Mucosa of rectum (tissue), 2 donors: ENCODE results near the gene YIPF1.

Source experiments
- H3K27ac ChIP-seq, 2 donors: one replicate each; pipeline ENCODE4 v1.7.0; 2013; ENCODE audit warnings: inconsistent platforms in 2 of 2, low read depth in 2 of 2, low read length in 2 of 2
- H3K27me3 ChIP-seq, 2 donors: one replicate each; pipeline ENCODE4 v1.7.0; 2013; ENCODE audit warnings: low read length in 2 of 2; ENCODE audit not compliant: control insufficient read depth in 2 of 2, insufficient read depth in 2 of 2
- H3K36me3 ChIP-seq, 2 donors: one replicate each; pipeline ENCODE4 v1.7.0; 2013; ENCODE audit warnings: low read length in 2 of 2; ENCODE audit not compliant: control insufficient read depth in 2 of 2, insufficient read depth in 2 of 2
- H3K4me1 ChIP-seq, 2 donors: one replicate each; pipeline ENCODE4 v1.7.0; 2013; ENCODE audit warnings: low read length in 2 of 2, mild to moderate bottlenecking in 1 of 2; ENCODE audit not compliant: control insufficient read depth in 2 of 2, insufficient read depth in 2 of 2
- H3K4me3 ChIP-seq, 2 donors: one replicate each; pipeline ENCODE4 v1.7.0; 2013; ENCODE audit warnings: low read length in 2 of 2
- H3K9ac ChIP-seq, 2 donors: one replicate each; pipeline ENCODE4 v1.7.0; 2013; ENCODE audit warnings: low read length in 2 of 2, low read depth in 1 of 2, mild to moderate bottlenecking in 1 of 2
- H3K9me3 ChIP-seq, 2 donors: one replicate each; pipeline ENCODE4 v1.7.0; 2013; ENCODE audit warnings: low read length in 2 of 2; ENCODE audit not compliant: control insufficient read depth in 2 of 2
- donor health status: healthy.
- donor health status: Normal muscosa, but diverticular disease.

The YIPF1 gene

DNA sequence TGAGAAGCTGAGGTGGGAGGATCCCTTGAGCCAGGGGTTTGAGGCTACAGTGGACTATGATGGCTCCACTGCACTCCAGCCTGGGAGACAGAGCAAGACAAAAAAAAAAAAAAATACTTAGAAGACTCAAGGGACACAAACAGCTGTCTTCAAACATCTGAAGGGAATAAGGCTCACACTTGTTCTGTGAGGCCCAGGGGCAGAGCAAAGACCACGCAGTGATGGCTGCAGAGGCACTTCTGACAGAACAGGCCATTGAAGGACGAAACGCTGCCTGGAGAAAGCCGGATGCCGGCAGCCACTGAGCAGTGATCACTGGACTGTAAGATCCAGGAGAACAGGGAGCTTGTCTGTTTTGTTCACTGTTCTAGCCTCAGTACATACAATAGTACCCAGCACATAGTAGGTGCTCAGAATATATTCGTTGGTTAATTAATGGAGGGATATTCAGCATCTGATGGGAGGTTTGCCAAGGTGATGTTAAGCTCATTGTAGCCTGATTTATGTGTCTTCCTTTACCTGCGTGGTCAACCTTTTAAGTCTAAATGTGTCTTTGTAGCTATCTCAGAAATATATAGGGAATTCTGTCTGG, 39.4 kb downstream of the YIPF1 start:
- Histone ChIP-seq H3K27ac (no peak overlapping the region), H3K4me3 (no peak overlapping the region), H3K36me3 (peaks cover 17 to 18% of the 10 kb centered on the region in 2 donors), H3K9me3 (no peaks in the 10 kb centered on the region), H3K9ac (no peak overlapping the region), H3K27me3 (no peaks in the 10 kb centered on the region), H3K4me1 (no peaks in the 10 kb centered on the region)

DNA sequence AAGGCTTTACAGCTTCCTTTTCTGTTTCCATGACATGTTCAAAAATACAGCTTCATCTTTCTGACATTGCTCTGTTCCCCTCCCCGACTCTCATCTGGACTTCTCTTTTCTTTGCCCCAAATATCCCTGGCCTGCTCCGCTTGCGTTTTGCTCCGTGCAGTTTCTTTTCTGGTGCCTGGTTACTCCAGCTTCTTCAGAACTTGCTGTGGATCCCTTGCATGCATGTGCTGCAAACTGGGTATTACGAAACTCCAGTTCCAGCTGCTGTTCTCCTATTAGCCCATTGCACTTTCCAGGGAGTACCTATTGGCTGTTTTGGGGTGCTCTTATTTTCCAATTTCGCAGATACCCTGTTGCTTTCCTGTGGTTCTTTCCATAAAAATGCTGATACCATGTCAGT, 41.6 kb downstream of the YIPF1 start:
- Histone ChIP-seq H3K9ac (no peak overlapping the region), H3K4me1 (no peaks in the 10 kb centered on the region), H3K27ac (no peak overlapping the region), H3K36me3 (peaks cover 5% of the 10 kb centered on the region in 2 donors), H3K4me3 (no peak overlapping the region), H3K9me3 (no peaks in the 10 kb centered on the region), H3K27me3 (no peaks in the 10 kb centered on the region)

DNA sequence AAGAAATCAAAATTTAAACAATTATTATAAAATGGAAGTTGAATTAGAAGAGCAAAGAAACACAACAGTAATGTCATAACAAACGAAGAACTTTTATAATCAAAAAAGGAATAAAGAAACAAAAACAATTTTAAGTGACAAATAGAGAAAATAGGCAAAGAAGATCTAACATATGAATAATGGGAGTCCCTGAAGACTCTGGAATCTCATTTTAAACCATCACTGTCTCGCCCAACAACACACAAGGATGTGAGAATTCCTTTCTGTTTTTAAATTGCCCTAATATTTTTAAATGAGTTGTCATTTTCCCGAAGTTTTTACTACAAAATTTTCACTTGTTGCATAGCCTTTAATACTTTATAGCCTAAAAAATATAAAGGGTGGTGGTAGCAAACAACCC, 47.2 kb downstream of the YIPF1 start:
- H3K4me3 ChIP-seq, result no peak overlapping the region
- no peaks in the 10 kb centered on the region for H3K36me3 ChIP-seq
- no peak overlapping the region for H3K27ac ChIP-seq
- no peaks in the 10 kb centered on the region for H3K4me1 ChIP-seq
- H3K9ac ChIP-seq, result no peak overlapping the region
- H3K27me3 ChIP-seq, result no peaks in the 10 kb centered on the region
- H3K9me3 ChIP-seq, result peaks cover 0 to 2% of the 10 kb centered on the region in 2 donors

DNA sequence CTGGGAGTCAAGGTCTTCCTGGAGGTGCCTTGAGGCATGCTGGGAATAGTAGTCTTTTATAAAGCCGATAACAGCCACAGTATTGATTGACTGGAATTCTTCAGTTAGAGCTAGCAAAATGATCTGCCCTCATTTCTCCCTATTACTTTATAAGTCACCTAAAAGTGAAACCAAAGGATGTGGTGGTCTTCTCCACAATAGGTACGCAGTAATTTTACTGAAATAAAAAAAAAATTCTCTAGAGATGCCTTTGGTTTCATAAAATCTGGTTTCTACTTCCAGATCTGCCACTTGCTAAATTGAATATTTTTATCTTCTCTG, 51.0 kb downstream of the YIPF1 start:
- Histone ChIP-seq H3K9me3 (peaks cover 0 to 2% of the 10 kb centered on the region in 2 donors), H3K27ac (peak overlapping the region in 1 of 2 donors; percentile 99), H3K27me3 (no peaks in the 10 kb centered on the region), H3K9ac (peak overlapping the region in 1 of 2 donors; percentile 91), H3K4me3 (peak overlapping the region; percentile 88 to 96), H3K4me1 (peaks cover 0 to 3% of the 10 kb centered on the region in 2 donors), H3K36me3 (no peaks in the 10 kb centered on the region)

DNA sequence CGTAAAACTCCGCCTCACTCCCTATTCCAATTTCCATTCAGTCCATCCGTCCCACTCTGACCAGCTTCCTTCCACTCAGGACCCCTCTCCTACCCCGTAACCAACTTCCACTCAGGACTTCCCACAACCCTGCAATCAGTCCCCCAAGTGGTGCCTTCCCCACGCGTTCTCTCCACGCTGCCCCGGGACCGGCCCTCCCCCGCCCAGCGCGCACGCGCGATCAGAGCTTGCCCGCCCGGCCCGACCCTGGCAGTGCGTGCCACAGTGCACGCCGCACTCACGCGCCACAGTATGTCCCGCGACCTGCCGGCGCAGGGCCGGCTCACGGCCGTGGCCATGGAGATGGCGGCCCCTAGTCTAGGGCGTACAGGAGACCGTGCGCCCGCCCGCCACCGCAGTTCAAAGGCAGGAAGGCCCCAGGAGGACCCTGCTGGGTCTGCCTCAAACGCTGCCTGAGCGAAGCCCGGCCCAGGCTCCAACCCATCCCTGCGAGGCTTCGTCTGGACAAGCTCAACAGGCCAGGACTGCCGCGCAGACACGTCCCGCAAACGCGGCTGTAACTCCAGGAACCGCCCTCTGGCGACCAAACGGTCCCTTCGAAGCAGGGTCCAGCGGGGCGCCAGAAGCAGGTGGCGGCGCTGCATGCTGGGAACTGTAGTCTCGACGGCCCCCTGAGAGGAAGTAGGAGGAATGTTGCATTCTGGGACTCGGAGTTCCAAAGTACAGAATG, 51.5 kb downstream of the YIPF1 start, which contains the start of gene NDC1:
TSS of gene NDC1 (minus strand) at position 373 of the 730 bp plus-strand sequence. CDS start at position 338, 35 bp downstream.
- Histone ChIP-seq H3K4me1 (peaks cover 0 to 3% of the 10 kb centered on the region in 2 donors), H3K27ac (peak within 1 kb of the TSS; percentile 97 to 99)

DNA sequence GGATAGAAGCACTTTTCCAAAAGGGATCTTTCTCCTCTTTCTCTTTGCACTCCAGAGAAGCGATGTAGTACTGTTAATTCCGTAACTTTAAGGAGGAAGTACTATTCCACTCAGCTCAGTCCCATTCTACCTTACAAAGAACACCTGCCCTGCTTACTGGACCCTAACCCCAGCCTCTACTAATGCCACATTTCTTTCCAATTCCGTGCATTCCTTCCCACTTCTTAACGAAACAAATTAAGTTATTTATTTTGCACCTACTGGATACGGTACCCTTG, 52.0 kb downstream of the YIPF1 start:
- Histone ChIP-seq H3K9me3 (peaks cover 0 to 2% of the 10 kb centered on the region in 2 donors), H3K4me1 (peaks cover 0 to 3% of the 10 kb centered on the region in 2 donors), H3K27me3 (no peaks in the 10 kb centered on the region), H3K36me3 (no peaks in the 10 kb centered on the region), H3K4me3 (peak overlapping the region; percentile 88 to 96), H3K27ac (peak overlapping the region in 1 of 2 donors; percentile 99), H3K9ac (peak overlapping the region; percentile 91)

More for the DNA sequence above, 51.5 kb downstream of the YIPF1 start, which contains the start of gene NDC1:
- H3K36me3 ChIP-seq, result no peaks in the 10 kb centered on the region
- peak within 1 kb of the TSS; percentile 88 to 96 for H3K4me3 ChIP-seq
- peaks cover 0 to 2% of the 10 kb centered on the region in 2 donors for H3K9me3 ChIP-seq
- H3K27me3 ChIP-seq, result no peaks in the 10 kb centered on the region
- H3K9ac ChIP-seq, result peak within 1 kb of the TSS; percentile 91

DNA sequence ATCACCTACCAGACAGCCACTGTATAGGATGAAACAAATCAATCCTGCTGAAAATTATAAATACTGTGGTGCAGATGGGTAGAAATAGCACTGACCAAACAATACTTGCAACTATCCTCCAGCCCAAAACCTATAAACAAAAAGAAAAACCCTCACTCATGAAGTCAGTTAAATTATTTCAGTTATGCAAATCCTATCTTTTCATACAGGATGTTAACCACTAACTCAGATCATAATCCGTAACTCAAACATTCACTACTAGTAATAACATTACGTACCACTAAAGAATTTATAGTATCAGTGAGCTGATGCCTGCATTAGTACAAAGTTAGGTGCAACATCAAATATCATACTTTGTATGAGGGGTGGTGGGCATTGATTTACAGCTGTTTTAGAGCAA, 54.1 kb downstream of the YIPF1 start:
- no peaks in the 10 kb centered on the region for H3K27me3 ChIP-seq
- H3K9me3 ChIP-seq, result no peaks in the 10 kb centered on the region
- no peaks in the 10 kb centered on the region for H3K36me3 ChIP-seq
- H3K4me1 ChIP-seq, result peaks cover 0 to 3% of the 10 kb centered on the region in 2 donors
- H3K9ac ChIP-seq, result no peak overlapping the region
- no peak overlapping the region for H3K27ac ChIP-seq
- no peak overlapping the region for H3K4me3 ChIP-seq

DNA sequence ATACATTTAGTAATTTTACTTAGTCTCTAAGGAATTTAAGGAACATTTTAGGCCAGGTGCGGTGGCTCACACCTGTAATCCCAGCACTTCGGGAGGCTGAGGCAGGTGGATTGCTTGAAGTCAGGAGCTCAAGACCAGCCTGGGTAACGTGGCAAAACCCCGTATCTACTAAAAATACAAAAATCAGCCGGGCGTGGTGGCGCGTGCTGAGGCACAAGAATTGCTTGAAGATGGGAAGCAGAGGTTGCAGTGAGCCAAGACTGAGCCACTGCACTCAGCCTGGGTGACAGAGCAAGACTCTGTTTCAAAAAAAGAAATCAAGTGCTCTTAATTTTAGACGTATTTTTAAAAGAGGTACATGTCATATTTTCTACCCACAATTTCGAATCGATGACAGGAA, 54.8 kb downstream of the YIPF1 start:
- peaks cover 0 to 3% of the 10 kb centered on the region in 2 donors for H3K4me1 ChIP-seq
- no peak overlapping the region for H3K4me3 ChIP-seq
- no peaks in the 10 kb centered on the region for H3K27me3 ChIP-seq
- no peaks in the 10 kb centered on the region for H3K9me3 ChIP-seq
- no peak overlapping the region for H3K27ac ChIP-seq
- no peaks in the 10 kb centered on the region for H3K36me3 ChIP-seq
- no peak overlapping the region for H3K9ac ChIP-seq

DNA sequence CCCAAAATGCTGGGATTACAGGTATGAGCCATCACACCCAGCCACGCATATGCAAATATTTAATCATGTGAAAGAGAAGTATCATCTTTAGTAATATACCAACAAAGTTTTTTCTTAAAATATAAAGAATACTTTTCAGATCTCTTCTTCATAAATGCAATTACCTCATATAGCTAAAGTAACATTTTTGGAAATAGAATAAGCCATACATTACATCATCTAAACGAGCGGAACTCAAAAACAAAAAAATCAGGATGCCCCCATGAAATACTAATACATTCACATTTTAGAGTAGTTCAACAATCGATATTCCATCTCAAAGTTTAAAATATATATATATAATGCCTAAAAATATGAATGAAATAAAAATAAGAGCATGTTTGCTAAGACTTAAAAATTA, 56.2 kb downstream of the YIPF1 start:
- H3K4me1 ChIP-seq, result peaks cover 0 to 3% of the 10 kb centered on the region in 2 donors
- H3K27me3 ChIP-seq, result no peaks in the 10 kb centered on the region
- H3K9me3 ChIP-seq, result no peaks in the 10 kb centered on the region
- H3K4me3 ChIP-seq, result no peak overlapping the region
- no peak overlapping the region for H3K9ac ChIP-seq
- peaks cover 0 to 7% of the 10 kb centered on the region in 2 donors for H3K36me3 ChIP-seq
- no peak overlapping the region for H3K27ac ChIP-seq

DNA sequence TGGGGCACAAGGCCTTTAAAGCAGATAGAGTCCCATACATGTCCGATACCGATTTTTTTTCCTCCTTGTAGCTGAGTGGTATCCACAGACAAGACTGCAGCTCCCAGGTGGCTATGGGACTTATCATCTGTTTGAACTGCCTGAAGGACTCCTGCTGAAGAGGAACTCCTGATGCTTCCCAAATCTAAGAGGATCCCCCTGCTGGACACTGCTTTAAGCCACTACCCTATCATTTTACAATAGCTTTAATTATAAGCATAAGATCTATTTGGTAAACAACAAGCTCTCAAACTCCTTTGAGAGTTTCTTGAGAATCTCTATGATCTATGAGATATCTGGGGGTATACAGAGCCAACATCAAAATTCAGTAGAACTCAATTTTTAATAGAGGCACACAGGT, 63.2 kb downstream of the YIPF1 start:
- no peaks in the 10 kb centered on the region for H3K4me1 ChIP-seq
- H3K4me3 ChIP-seq, result no peak overlapping the region
- no peak overlapping the region for H3K27ac ChIP-seq
- H3K36me3 ChIP-seq, result peaks cover 8 to 39% of the 10 kb centered on the region in 2 donors
- no peak overlapping the region for H3K9ac ChIP-seq
- no peaks in the 10 kb centered on the region for H3K27me3 ChIP-seq
- H3K9me3 ChIP-seq, result no peaks in the 10 kb centered on the region
